NB4 (cell line): ENCODE data around the gene FDCSP.
"Not testable (repeated sequence)": the region's sequence is repeated elsewhere in the genome, so short reads cannot be mapped to it uniquely, and the experiment has no call there.

ENCODE experiments used
- DNase-seq: peaks from one replicate; pipeline ENCODE4 v3.0.0; 2010; ENCODE audit warnings: low read depth
- H3K4me3 ChIP-seq: one replicate; pipeline ENCODE4 v1.5.1; 2011; ENCODE audit warnings: mild to moderate bottlenecking, low read depth, low read length, moderate library complexity
- MYC ChIP-seq: IDR thresholded peaks from 2 replicates; pipeline ENCODE4 v1.6.1; 2011; ENCODE audit warnings: low read depth, low read length
- POLR2A ChIP-seq: IDR thresholded peaks from 2 replicates; pipeline ENCODE4 v1.6.1; 2011; ENCODE audit warnings: mild to moderate bottlenecking; ENCODE audit not compliant: insufficient read length; ENCODE audit errors: extremely low read depth
- TF ChIP-seq, protein P1 (sequence below): IDR thresholded peaks from one replicate; pipeline ENCODE4 v1.5.1; 2012; ENCODE audit warnings: low read depth, low read length
- TF ChIP-seq, protein P2 (sequence below): IDR thresholded peaks from 2 replicates; pipeline ENCODE4 v1.6.1; 2011; ENCODE audit warnings: low read depth, low read length

The FDCSP gene

DNA sequence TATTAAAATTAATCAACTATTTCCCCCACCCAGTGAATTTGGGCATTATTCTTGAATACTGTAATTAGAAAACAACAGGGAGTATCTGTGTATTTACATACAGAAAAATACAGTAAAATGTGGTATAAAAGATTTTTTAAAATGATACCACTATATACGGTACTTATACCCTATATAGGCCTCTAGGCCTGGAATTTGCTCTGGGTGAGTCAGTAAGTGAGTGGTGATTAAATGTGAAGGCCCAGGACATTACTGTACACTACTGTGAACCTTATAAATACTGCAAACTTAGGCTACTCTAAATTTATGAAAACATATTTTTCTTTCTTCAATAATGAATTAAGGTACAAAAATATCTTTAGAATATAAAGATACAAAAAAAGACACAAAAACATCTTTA, 10.2 kb downstream of the FDCSP start:
- no peak overlapping the region for H3K4me3 ChIP-seq
- TF ChIP-seq, protein P1, sequence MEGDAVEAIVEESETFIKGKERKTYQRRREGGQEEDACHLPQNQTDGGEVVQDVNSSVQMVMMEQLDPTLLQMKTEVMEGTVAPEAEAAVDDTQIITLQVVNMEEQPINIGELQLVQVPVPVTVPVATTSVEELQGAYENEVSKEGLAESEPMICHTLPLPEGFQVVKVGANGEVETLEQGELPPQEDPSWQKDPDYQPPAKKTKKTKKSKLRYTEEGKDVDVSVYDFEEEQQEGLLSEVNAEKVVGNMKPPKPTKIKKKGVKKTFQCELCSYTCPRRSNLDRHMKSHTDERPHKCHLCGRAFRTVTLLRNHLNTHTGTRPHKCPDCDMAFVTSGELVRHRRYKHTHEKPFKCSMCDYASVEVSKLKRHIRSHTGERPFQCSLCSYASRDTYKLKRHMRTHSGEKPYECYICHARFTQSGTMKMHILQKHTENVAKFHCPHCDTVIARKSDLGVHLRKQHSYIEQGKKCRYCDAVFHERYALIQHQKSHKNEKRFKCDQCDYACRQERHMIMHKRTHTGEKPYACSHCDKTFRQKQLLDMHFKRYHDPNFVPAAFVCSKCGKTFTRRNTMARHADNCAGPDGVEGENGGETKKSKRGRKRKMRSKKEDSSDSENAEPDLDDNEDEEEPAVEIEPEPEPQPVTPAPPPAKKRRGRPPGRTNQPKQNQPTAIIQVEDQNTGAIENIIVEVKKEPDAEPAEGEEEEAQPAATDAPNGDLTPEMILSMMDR, result no peak
- TF ChIP-seq MYC, result no peak
- no peak for DNase-seq

DNA sequence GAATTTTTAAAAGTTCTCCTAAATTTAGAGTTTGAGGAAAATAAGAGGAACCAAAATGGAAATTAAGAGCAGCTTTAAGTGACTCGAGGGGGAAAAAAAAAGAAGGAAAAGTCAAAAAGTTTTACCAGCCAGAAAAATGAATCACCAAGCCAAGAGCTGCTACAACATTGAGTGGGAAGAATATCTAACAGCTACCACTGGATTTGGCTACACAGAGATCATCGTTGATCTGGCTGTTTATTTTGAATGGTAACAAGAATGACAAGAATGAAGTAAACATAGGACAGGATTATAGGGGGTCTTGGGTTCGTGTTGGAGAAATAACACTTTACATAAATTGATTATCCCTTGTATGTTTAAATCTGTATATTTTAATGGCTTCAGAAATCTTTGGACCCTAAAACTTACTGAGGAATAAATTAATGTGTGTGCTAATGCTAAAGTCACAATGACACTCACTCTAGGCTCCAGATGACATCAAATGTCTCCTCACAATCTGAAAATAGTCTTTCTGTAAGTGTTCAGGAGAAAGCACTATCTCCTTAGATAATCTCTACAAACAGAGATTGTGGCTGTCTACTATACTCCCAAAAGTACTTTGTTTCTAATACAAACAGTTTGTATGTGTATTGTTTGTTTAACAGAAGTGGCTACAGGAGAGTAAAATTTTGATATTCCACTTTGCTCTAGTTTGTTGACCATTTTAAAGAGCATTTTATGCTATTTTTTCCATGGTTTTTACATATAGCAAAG, 13.4 kb downstream of the FDCSP start:
- no peak for DNase-seq
- no peak overlapping the region for H3K4me3 ChIP-seq
- TF ChIP-seq MYC (no peak), POLR2A (no peak)

DNA sequence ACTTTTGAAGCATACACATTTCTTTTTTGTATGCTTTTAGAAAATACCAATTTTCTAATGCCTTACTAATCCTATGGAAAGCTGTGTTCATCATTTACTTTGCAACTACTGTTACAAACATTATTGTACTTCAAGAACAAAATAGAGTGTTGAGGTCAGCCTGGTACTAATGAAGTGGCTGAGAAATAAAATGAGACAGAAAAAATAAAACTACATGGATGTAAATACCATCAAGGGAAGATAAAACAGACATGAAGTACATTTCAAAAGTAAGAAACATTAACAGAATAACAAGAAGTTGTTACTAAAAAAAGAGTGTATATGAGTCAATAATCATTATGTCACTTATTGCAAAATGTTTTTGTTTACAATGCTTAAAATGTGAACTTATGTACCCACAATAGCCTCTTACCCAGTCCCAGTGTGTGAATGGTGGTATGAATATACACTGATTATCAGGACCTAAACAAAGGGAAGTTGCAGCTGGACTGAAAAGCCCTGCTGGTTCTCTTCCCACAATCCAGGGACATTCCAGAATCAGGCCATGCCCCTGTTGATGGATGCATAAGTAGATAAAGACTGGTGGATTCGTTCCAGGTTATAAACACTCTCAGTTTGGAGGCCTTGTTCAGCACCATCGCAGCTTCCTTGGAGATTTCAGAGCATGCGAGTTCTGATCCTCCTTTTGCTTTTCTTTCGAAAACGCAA, 14.1 kb downstream of the FDCSP start:
- no peak overlapping the region for H3K4me3 ChIP-seq
- DNase-seq, result no peak
- TF ChIP-seq, protein P1, result no peak
- TF ChIP-seq, protein P2, sequence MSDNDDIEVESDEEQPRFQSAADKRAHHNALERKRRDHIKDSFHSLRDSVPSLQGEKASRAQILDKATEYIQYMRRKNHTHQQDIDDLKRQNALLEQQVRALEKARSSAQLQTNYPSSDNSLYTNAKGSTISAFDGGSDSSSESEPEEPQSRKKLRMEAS, result no peak
- TF ChIP-seq MYC (no peak), POLR2A (no peak)

DNA sequence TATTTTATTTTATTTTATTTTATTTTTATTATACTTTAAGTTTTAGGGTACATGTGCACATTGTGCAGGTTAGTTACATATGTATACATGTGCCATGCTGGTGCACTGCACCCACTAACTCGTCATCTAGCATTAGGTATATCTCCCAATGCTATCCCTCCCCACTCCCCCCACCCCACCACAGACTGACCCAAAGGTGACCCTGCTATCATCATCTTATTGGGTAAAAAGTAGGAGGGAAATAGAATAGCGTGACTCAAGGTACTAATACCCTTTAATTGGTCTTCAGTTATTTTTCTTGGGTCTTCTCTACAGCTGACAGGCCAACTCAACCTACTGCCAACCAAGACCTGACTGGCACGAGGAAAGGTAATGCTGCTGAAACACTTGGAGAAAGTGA, 16.4 kb downstream of the FDCSP start, which contains the start of gene CSN3:
TSS of gene CSN3 (plus strand) at position 301 of the 400 bp plus-strand sequence. CDS start 2,223 bp downstream, outside the sequence.
- not testable (repeated sequence) for H3K4me3 ChIP-seq, DNase-seq

DNA sequence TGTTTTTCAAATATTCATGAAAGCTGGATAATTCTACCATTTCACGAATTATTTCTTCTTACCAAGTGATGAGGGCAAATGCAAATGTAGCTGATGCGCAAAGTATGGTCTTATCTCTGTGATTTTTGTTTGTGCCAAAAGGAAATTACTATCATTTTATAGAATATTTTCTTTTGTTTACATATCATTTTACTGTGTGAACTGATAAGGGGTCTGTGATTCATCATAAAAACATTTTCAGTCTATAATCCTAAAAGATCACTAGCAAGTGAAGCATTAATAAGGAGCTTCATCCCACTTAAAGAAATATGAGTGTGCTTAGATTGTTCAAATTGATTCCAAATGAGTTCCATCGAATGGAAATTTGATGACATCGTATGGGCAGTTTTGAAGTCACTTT, 17.2 kb downstream of the FDCSP start:
- TF ChIP-seq, protein P1, result no peak
- TF ChIP-seq POLR2A, result no peak
- no peak for TF ChIP-seq MYC
- TF ChIP-seq, protein P2, result no peak
- no peak overlapping the region for H3K4me3 ChIP-seq
- DNase-seq, result no peak

DNA sequence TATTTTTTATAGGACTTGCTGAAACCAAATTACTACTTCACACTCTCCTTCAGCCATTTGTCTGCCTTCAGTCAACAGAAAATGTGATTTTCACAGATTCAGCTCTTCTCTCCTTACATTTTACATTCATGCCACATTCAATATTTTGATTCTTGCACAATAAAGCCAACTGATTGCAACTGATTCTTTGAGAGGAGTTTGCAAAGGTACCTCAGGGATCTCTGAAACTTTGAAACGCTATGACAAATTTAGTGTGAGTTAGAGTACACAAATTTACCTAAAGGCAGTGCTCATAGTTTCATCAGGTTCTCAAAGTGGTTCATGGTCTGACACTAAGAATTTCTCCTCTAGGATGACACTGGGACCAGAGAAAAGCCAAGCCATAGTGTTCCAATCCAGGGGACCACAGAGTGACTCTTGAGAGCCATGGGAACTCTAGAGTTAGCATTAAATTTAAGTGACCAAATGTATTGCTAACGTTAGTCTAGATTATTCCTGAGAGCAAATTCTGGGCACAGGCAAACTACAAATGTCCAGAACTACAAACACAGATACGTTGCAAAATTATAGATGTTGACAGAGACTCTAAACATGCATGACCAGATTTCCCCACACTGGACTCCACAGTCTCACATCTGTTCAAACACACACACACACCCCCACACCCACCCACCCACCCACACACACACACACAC, 25.5 kb downstream of the FDCSP start:
- DNase-seq, result no peak
- no peak overlapping the region for H3K4me3 ChIP-seq
- TF ChIP-seq MYC (no peak), POLR2A (no peak)
- TF ChIP-seq, protein P1, result no peak
- TF ChIP-seq, protein P2, result no peak

DNA sequence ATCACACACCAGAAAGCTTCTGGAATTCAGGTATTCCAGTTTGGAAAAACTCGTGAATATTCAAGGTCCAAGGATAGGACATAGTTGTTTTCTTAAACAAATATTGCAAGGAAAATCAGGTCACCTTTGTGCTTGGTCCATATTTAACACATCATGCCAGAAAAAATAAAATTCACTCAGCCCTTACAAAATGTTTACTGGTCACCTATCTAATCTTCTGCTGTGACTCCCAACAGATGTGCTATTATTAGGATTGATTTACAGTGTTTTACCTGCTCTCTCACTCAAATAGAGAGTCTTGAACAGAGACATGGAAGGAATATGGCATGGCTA, 26.0 kb downstream of the FDCSP start:
- no peak overlapping the region for H3K4me3 ChIP-seq
- no peak for DNase-seq
- TF ChIP-seq MYC, result no peak
- TF ChIP-seq, protein P2, result no peak
- no peak for TF ChIP-seq POLR2A
- TF ChIP-seq, protein P1, result no peak
